NCI-H2081 (cell line): ENCODE results near the gene TUBA4A.
"Not testable (repeated sequence)": the region's sequence is repeated elsewhere in the genome, so short reads cannot be mapped to it uniquely, and the experiment has no call there.

Experiments used
- DNase-seq, 2 experiments: peaks; one replicate each; lab custom pipeline; 2025; lab: John Stamatoyannopoulos, UW

Gene TUBA4A

DNA sequence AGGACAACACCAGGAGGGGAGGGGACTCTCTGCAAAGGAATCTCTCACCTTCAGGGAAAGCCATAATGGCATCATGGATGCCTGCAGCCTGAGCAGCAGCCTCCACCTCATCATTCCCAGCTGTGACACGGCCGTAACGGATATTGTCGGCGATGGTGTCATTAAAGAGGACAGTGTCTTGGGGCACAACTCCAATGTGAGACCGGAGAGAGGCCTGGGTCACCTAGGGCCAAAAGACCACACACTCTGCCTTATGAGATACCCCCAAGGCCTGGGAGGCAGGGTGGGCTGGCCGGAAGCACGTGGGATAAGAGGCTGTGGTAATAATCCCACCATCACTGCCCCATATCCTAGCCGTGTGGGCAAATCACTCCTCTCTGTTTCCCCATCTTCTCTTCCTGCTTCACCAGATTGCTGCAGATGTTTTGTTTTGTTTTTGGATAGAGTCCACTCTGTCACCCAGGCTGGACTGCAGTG, 42.8 kb downstream of the TUBA4A start:
- DNase-seq: no peak

DNA sequence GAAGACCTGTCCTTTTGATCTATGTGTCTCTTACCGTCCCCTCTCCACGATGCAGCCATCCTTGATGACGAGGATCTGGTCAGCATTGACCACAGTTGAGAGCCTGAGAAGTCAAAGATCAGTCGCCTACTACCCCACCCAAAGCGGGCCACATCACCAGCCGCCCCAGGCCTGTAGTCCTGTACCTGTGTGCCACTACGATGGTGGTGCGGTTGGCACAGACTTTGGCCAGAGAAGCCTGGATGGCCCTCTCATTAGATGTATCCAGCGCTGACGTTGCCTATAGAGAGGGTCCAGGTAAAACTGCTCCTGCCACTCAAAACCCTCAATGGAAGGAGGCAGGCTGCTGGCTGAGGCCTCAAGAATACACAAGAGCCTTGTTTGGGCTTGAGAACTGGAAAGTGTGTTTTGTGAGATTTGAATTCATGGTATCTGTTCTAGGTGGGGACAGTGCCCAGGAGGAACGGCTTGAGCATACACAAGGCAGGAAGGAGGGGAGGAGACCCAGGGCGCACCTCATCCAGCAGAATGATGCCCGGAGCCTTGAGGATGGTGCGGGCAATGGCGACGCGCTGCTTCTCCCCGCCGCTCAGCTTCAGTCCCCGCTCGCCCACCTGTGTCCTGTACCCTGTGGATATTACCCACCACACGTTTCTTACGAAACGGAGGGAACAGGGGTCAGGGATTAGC, 43.4 kb downstream of the TUBA4A start:
- DNase-seq: no peak

GRCh38 chr2:219209236-219210195, 44.2 kb downstream of the TUBA4A start:
- DNase-seq: no peak

DNA sequence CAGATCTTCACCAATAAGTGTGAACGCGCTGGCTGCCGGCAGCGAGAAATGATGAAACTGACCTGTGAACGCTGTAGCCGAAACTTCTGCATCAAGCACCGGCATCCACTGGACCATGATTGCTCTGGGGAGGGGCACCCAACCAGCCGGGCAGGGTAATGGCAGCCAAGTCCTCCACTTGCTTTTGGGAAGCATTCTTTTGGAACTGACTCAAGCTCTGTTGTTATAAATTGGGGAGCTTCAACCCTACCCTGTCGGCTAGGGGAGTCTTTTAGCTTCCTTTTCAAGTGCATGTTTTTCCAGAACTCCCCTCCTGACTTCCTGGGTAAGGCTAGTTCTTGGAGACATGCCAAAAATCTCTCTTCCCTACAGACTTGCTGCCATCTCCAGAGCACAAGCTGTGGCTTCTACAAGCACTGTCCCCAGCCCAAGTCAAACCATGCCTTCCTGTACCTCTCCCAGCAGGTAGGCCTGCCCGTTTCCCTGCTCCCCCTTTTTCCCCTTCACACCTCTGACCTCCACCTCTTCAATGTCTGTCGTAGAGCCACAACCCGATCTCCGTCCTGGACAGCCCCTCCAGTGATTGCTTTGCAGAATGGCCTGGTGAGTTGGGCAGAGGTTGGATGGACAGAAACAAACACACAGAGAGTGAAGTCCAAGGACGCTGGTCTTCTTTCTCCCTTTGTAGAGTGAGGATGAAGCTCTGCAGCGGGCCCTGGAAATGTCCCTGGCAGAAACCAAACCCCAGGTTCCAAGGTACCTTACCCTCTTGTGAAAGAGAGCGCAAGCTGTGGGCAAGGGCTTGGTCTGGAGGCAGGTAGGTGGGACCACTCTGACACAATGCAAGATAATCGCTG, 45.6 kb downstream of the TUBA4A start:
- peak; percentile 14 to 19 for DNase-seq

DNA sequence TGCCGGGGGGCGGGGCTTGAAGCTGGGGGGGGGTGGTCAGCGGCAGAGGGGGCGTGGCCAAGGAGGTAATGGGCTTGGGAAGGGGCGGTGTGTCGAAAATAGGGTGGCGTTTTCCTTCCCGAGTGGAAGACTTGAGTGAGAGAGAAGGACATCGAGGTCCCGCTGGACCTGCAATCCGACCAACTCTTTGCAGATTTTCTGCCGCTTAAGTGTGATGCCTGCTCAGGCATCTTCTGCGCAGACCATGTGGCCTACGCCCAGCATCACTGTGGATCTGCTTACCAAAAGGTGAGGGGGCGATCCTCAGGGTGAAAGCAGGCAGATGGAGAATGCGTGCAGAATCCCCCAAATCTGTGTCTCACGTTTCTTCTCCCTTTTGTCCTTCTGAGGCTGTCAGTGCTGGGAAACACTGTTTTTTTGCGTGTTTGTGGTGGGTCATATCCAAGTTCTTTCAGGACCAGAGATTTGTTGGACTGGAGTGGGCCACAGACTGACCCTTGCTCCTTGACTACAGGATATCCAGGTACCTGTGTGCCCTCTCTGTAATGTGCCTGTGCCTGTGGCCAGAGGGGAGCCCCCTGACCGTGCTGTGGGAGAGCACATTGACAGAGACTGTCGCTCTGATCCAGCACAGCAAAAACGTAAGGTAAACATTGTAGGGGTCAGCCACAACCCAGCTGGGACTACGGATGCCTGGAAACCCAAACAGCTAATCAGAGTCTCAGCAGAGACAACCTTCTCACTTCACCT, 46.4 kb downstream of the TUBA4A start:
- DNase-seq: no peak

DNA sequence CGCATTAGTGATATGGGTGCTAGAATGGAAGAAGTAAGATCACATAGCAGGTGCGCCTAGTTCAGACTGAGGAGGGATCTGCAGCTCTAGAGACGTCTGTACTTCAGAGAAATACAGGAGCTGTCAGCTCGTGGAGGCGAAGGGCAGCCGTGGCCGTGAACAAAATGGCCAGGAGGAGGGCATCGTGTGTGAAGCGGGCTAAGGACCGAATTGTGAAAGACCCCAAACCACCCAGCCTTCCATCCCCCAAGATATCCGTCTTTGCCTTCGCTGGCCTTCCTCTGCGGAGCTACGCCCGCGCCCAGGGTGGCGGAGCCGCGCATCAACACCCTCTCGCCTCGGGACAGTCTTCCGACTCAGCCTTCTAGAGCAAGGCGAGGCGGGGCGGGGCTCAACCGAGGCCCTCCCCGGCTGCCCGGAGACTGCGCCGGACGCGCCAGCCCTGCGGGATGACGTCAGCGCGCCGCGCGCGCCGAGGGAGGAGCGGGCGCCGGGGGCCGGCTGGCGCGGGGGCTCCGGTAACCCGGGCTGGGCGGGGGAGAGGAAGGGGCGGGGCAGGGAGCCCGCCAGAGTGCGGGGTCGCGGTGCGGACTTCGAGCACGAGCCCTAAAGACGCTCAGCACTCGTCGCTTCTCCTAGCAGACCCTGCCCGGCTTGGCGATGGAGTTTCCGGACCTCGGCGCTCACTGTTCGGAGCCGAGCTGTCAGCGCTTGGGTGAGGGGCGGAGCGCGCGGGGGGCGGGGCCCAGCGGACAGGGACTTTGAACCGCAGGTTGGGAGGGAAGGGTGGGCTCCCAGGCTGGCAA, 47.2 kb downstream of the TUBA4A start, which contains the start of gene ZFAND2B:
ZFAND2B (plus strand) TSS at position 455 of the 806 bp plus-strand sequence; CDS start at position 661, 206 bp downstream.
- DNase-seq: peak; percentile 91 to 92

GRCh38 chr2:219205981-219206327, 47.8 kb downstream of the TUBA4A start:
- no peak for DNase-seq

- DNase-seq: no peak
These were observed 48.6 kb downstream of the TUBA4A start for GRCh38 chr2:219205165-219205538.

- no peak for DNase-seq
These were observed 49.1 kb downstream of the TUBA4A start for GRCh38 chr2:219204425-219205164.

GRCh38 chr2:219201331-219201730, 52.4 kb downstream of the TUBA4A start:
- DNase-seq: not testable (repeated sequence)

GRCh38 chr2:219200502-219201326, 53.0 kb downstream of the TUBA4A start:
- not testable (repeated sequence) for DNase-seq
